Right lobe of liver (tissue), 4 donors: ENCODE measurements around the gene MDFI.

Experiments used
- CTCF ChIP-seq, 4 donors: fragments of 200-600 bp in 3 of 4; fragments of 450-650 bp in 1 of 4; IDR thresholded peaks; one replicate each; pipeline versions ENCODE4 v1.5.1 to v1.8.0; 2016 to 2022; ENCODE audit warnings: antibody characterized with exemption in 4 of 4, mild to moderate bottlenecking in 2 of 4
- POLR2A ChIP-seq: fragments of 450-650 bp; IDR thresholded peaks from one replicate; pipeline ENCODE4 v1.6.1; 2017; ENCODE audit warnings: antibody characterized with exemption, mild to moderate bottlenecking
- donor health status: DM: no; HTN: no; CAD: no.
- donor health status: DM: no; HTN: no; CAD: no.
- donor health status: DM: no; HTN: yes; CAD: no.

GRCh38 chr6:41645007-41645618, 6.8 kb downstream of the MDFI start:
- TF ChIP-seq POLR2A, result no peak
- TF ChIP-seq CTCF (IDR thresholded peaks at IDR 0.05), result no peak
